K562 (cell line): ENCODE measurements around the gene PRCD. TPM values are rescaled to one million over a fixed set of nuclear protein-coding genes. Genes with fewer than 3 reads are reported as not detected.
A peak's percentile ranks its signal among the peaks of the same experiment; 100 is the strongest.

Experiments
- BCL6 ChIP-seq: fragments of 250-450 bp; sonication (Bioruptor Pico); IDR thresholded peaks from 2 replicates; pipeline ENCODE4 v1.4.0; 2020
- FOS ChIP-seq: IDR thresholded peaks from 3 replicates; pipeline ENCODE4 v1.6.1; 2011; ENCODE audit not compliant: insufficient read length; ENCODE audit errors: extremely low read depth
- FOXK1 ChIP-seq: sonication (generic); formaldehyde crosslinking; IDR thresholded peaks from 2 replicates; pipeline ENCODE4 v1.8.0; 2022; ENCODE audit warnings: missing genetic modification reagents, mild to moderate bottlenecking, borderline replicate concordance
- GTF2A2 ChIP-seq: IDR thresholded peaks from 2 replicates; pipeline ENCODE4 v1.6.1; 2016; ENCODE audit warnings: mild to moderate bottlenecking, missing genetic modification characterization, missing compliant biosample characterization
- HSF4 ChIP-seq: fragments of 250-450 bp; sonication (Bioruptor Pico); IDR thresholded peaks from 2 replicates; pipeline ENCODE4 v2.1.2; 2022; ENCODE audit warnings: mild to moderate bottlenecking, moderate library complexity, borderline replicate concordance
- LEF1 ChIP-seq: fragments of 450-650 bp; IDR thresholded peaks from 2 replicates; pipeline ENCODE4 v1.6.1; 2016; ENCODE audit warnings: mild to moderate bottlenecking
- MEF2A ChIP-seq: IDR thresholded peaks from 2 replicates; pipeline ENCODE4 v1.6.1; 2011; ENCODE audit warnings: low read depth, mild to moderate bottlenecking, low read length, moderate library complexity; ENCODE audit not compliant: control insufficient read depth
- RBM17 ChIP-seq: fragments of 200-400 bp; formaldehyde crosslinking; IDR thresholded peaks from 2 replicates; pipeline ENCODE4 v1.6.1; 2017; ENCODE audit warnings: low read depth, mild to moderate bottlenecking, low read length, borderline replicate concordance
- RUNX1 ChIP-seq: sonication (generic); IDR thresholded peaks from 2 replicates; pipeline ENCODE4 v1.6.1; 2016; ENCODE audit warnings: antibody characterized with exemption, low read depth
- SRSF9 ChIP-seq: fragments of 200-400 bp; formaldehyde crosslinking; IDR thresholded peaks from 2 replicates; pipeline ENCODE4 v1.6.1; 2017; ENCODE audit warnings: low read depth, low read length, borderline replicate concordance
- STAT5A ChIP-seq: IDR thresholded peaks from 2 replicates; pipeline ENCODE4 v1.6.1; 2012; ENCODE audit warnings: low read length, inconsistent platforms, borderline replicate concordance
- TEAD2 ChIP-seq: fragments of 450-650 bp; IDR thresholded peaks from 2 replicates; pipeline ENCODE4 v1.6.1; 2016; ENCODE audit warnings: missing genetic modification characterization, control low read depth, missing compliant biosample characterization
- XRCC4 ChIP-seq: IDR thresholded peaks from one replicate; pipeline ENCODE4 v1.6.1; 2011; ENCODE audit not compliant: insufficient read depth, insufficient read length; ENCODE audit errors: extremely low read depth
- ZFP36 ChIP-seq: fragments of 150-350 bp; IDR thresholded peaks from 2 replicates; pipeline ENCODE4 v1.6.1; 2018; ENCODE audit warnings: low read length, low read depth; ENCODE audit not compliant: partially characterized antibody
- polyA plus RNA-seq, 8 experiments: library from polyadenylated mRNA; depleted of rRNA in 4 of 8; stranded (reverse) in 5 of 8; unstranded in 3 of 8; fragments of >200 nt; fragmentation: Nextera tagmentation in 2 of 8; fragmentation: Illumina TruSeq in 1 of 8; extraction: Ambion mirVana in 2 of 8; extraction: Trizol in 1 of 8; gene quantifications; 2 replicates each; pipeline versions ENCODE4 v1.2.1 to v1.2.3, GENCODE V29; 2011 to 2014; ENCODE audit warnings: inconsistent platforms in 1 of 8, missing spikeins in 1 of 8
- total RNA-seq, 7 experiments: library from RNA; depleted of rRNA in 6 of 7; stranded (reverse); fragments of >200 nt in 6 of 7; fragmentation: Illumina TruSeq in 2 of 7; extraction: Trizol in 2 of 7; gene quantifications; 2 replicates each; pipeline versions ENCODE4 v1.2.1 to v1.2.3, GENCODE V29; 2011 to 2021; ENCODE audit warnings: low replicate concordance in 1 of 7
- TF ChIP-seq, protein P1 (sequence below), 3 experiments: IDR thresholded peaks in 2 of 3; conservative IDR thresholded peaks in 1 of 3; 2 replicates each; pipeline ENCODE4 v1.5.1; 2011 to 2012; ENCODE audit warnings: low read length in 3 of 3, mild to moderate bottlenecking in 3 of 3, control low read depth in 2 of 3, improper control_type of control experiment in 1 of 3, inconsistent platforms in 1 of 3, low read depth in 1 of 3, mixed read lengths in 1 of 3, moderate library complexity in 1 of 3; ENCODE audit not compliant: insufficient read depth in 2 of 3
- TF ChIP-seq, protein P2 (sequence below): fragments of 250-450 bp; sonication (Bioruptor Pico); IDR thresholded peaks from 2 replicates; pipeline ENCODE4 v1.4.0; 2020; ENCODE audit warnings: mild to moderate bottlenecking, moderate library complexity
- TF ChIP-seq, protein P3 (sequence below): sonication (generic); formaldehyde crosslinking; IDR thresholded peaks from 2 replicates; pipeline ENCODE4 v1.8.0; 2022; ENCODE audit warnings: mild to moderate bottlenecking, missing genetic modification reagents
- TF ChIP-seq, protein P4 (sequence below): fragments of 250-450 bp; sonication (Bioruptor Pico); IDR thresholded peaks from 2 replicates; pipeline ENCODE4 v1.8.0; 2021; ENCODE audit warnings: moderate library complexity, mild to moderate bottlenecking, inconsistent platforms
- TF ChIP-seq, protein P5 (sequence below): fragments of 250-450 bp; sonication (Bioruptor Pico); IDR thresholded peaks from 2 replicates; pipeline ENCODE4 v1.9.0; 2021; ENCODE audit warnings: mild to moderate bottlenecking, inconsistent platforms

Gene PRCD
- total and polyA plus RNA-seq, 9 of the 15 experiments (the other 6 are each of a cell fraction or from before 2014, with no cell fraction given): 0.20 to 0.25 (median 0.21) TPM; not detected in 6

DNA sequence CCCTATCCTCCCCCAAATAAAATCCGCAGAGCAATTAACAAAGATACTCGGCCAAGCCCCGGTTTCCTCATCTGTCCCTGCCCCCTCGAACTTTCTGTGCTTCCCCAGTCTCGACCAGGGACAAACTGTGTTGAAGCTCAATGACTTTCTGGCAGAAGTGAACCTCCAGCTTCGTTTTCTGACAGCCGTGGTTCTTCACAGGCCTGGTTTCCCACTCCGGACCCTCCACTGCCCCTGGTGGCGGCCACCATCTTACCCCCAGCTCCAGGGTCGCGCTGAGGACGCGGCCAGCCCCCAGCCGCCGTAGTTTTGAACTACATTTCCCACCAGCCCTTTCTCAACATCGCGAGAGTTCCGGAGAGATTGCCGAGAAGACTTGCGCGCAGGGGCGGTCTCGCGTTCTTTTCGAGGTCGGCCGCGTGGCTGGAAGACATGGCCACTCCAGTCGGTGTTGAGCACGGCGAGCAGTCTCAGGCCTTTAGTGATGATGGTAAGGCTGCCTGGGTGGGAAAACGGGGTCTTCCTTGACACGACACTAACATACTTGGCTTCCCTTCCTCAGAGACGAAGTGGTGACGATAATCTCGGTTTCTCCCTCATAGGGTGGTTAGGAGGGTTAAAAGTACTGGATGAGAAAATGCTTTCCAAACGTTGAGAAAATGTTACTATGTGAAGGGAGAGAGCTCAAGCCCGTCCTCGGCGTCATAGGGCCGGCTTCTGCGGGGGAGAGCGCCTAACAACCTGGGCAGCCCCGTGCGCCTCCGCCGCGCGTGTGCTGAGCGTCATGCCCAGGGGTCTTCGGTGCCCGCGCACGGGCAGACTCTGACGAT lies 17.7 kb downstream of the PRCD start (continued):
- TF ChIP-seq ZFP36 (no peak), TEAD2 (tag) (no peak), RUNX1 (no peak), BCL6 (CRISPR knock-in tag) (no peak), STAT5A (no peak), XRCC4 (no peak), GTF2A2 (tag) (no peak), FOXK1 (CRISPR knock-in tag) (peak; percentile 94), FOS (no peak), LEF1 (no peak), MEF2A (no peak), RBM17 (no peak), SRSF9 (no peak), HSF4 (no peak)
- TF ChIP-seq, protein P1, sequence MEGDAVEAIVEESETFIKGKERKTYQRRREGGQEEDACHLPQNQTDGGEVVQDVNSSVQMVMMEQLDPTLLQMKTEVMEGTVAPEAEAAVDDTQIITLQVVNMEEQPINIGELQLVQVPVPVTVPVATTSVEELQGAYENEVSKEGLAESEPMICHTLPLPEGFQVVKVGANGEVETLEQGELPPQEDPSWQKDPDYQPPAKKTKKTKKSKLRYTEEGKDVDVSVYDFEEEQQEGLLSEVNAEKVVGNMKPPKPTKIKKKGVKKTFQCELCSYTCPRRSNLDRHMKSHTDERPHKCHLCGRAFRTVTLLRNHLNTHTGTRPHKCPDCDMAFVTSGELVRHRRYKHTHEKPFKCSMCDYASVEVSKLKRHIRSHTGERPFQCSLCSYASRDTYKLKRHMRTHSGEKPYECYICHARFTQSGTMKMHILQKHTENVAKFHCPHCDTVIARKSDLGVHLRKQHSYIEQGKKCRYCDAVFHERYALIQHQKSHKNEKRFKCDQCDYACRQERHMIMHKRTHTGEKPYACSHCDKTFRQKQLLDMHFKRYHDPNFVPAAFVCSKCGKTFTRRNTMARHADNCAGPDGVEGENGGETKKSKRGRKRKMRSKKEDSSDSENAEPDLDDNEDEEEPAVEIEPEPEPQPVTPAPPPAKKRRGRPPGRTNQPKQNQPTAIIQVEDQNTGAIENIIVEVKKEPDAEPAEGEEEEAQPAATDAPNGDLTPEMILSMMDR (IDR thresholded peaks at IDR 0.05 in 2 of 3, conservative IDR thresholded peaks at IDR 0.05 in 1 of 3; ENCODE audit: insufficient read depth in 2 of 3, low read depth in 1 of 3, low read length in 3 of 3): peak; percentile 74 to 84 (median 75)
- TF ChIP-seq, protein P2, sequence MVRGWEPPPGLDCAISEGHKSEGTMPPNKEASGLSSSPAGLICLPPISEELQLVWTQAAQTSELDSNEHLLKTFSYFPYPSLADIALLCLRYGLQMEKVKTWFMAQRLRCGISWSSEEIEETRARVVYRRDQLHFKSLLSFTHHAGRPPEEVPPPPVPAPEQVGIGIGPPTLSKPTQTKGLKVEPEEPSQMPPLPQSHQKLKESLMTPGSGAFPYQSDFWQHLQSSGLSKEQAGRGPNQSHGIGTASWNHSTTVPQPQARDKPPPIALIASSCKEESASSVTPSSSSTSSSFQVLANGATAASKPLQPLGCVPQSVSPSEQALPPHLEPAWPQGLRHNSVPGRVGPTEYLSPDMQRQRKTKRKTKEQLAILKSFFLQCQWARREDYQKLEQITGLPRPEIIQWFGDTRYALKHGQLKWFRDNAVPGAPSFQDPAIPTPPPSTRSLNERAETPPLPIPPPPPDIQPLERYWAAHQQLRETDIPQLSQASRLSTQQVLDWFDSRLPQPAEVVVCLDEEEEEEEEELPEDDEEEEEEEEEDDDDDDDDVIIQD (CRISPR knock-in tag): no peak
- TF ChIP-seq, protein P3, sequence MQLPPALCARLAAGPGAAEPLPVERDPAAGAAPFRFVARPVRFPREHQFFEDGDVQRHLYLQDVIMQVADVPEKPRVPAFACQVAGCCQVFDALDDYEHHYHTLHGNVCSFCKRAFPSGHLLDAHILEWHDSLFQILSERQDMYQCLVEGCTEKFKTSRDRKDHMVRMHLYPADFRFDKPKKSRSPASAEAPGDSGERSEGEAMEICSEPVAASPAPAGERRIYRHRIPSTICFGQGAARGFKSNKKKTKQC (CRISPR knock-in tag): peak; percentile 41; the same call in 1 of the 2 replicates
- TF ChIP-seq, protein P4, sequence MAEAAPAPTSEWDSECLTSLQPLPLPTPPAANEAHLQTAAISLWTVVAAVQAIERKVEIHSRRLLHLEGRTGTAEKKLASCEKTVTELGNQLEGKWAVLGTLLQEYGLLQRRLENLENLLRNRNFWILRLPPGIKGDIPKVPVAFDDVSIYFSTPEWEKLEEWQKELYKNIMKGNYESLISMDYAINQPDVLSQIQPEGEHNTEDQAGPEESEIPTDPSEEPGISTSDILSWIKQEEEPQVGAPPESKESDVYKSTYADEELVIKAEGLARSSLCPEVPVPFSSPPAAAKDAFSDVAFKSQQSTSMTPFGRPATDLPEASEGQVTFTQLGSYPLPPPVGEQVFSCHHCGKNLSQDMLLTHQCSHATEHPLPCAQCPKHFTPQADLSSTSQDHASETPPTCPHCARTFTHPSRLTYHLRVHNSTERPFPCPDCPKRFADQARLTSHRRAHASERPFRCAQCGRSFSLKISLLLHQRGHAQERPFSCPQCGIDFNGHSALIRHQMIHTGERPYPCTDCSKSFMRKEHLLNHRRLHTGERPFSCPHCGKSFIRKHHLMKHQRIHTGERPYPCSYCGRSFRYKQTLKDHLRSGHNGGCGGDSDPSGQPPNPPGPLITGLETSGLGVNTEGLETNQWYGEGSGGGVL (CRISPR knock-in tag): no peak
- TF ChIP-seq, protein P5, sequence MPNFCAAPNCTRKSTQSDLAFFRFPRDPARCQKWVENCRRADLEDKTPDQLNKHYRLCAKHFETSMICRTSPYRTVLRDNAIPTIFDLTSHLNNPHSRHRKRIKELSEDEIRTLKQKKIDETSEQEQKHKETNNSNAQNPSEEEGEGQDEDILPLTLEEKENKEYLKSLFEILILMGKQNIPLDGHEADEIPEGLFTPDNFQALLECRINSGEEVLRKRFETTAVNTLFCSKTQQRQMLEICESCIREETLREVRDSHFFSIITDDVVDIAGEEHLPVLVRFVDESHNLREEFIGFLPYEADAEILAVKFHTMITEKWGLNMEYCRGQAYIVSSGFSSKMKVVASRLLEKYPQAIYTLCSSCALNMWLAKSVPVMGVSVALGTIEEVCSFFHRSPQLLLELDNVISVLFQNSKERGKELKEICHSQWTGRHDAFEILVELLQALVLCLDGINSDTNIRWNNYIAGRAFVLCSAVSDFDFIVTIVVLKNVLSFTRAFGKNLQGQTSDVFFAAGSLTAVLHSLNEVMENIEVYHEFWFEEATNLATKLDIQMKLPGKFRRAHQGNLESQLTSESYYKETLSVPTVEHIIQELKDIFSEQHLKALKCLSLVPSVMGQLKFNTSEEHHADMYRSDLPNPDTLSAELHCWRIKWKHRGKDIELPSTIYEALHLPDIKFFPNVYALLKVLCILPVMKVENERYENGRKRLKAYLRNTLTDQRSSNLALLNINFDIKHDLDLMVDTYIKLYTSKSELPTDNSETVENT: 0 out of 2 replicates have a peak, but pooled peaks have one; percentile 31
